ENCODE results near the gene MEGF11. TPM values are rescaled to one million over a fixed set of nuclear protein-coding genes. Genes with fewer than 3 reads are reported as not detected.
"Not testable (repeated sequence)": the region's sequence is repeated elsewhere in the genome, so short reads cannot be mapped to it uniquely, and the experiment has no call there.

Gene MEGF11
- total RNA-seq, 1 experiment from 2014 or later = 2.3 TPM

DNA sequence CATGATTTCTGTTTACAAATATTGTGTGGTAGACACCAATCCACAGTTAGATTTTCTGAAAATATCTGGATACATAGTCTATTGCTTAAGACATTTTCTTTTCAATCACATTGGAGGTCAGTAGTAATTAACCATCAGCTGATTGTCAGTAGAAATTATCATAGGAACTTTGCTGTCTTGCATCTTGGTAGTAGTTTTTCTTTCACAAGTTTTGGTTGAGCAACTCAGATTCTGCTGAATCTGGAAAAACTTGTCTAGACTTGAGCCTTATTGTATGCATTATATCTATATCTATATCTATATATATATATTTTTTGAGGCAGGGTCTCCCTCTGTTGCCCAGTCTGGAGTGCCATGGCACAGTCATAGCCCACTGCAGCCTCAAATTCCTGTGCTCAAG is 380.3 kb downstream of the MEGF11 start:
- CTCF ChIA-PET = interaction anchor here (3.3 kb wide), 1 partner anchor 10 kb away, joined by 9 read pairs; no protein-coding TSS in a partner anchor

DNA sequence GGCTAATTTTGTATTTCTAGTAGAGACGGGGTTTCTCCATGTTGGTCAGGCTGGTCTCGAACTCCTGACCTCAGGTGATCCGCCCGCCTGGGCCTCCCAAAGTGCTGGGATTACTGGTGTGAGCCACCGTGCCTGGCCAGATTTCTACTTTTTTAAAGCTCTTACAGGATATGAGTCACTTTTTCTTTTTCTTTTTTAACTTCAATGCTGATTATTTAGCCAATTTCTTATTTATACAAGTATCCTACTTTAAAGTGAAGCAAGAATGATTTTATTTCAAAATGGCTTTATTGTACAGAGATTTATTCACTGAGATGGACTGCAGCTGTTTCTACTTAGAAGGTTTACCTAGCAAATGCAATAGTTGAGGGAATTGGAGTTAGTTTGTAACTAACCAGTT is 381.0 kb downstream of the MEGF11 start:
- POLR2A ChIA-PET = interaction anchor here (0.6 kb wide), 1 partner anchor 14 kb away, joined by 3 read pairs; no protein-coding TSS in a partner anchor
- DNase-seq (ENCODE audit: low read depth, low spot score); H4K20me1 ChIP-seq (ENCODE audit: insufficient read depth); intact Hi-C loops (cut with micrococcal nuclease); H3K9me3 ChIP-seq (ENCODE audit: control insufficient read depth in 1 of 2, insufficient read depth in 1 of 2, low read depth in 1 of 2, low read length in 2 of 2); CTCF ChIA-PET; RAD21 ChIA-PET (ENCODE audit: low non-redundant PET in 1 of 2, low total read pairs in 2 of 2, uncharacterized antibody in 2 of 2, unreplicated experiment in 2 of 2); H3K9me2 ChIP-seq (ENCODE audit: insufficient read depth); BruUV-seq (replicated peaks); H2AFZ ChIP-seq (ENCODE audit: low read depth, low read length, poor library complexity, severe bottlenecking); H3K27ac ChIP-seq (ENCODE audit: low read depth, low read length); H3K9ac ChIP-seq (ENCODE audit: low read length); H3K27me3 ChIP-seq (ENCODE audit: insufficient read depth, low read length); ATAC-seq; H3K4me3 ChIP-seq (replicated peaks in 1 of 2; ENCODE audit: low read depth in 1 of 2, low read length in 2 of 2): not testable (repeated sequence)
- H3K4me2 ChIP-seq (ENCODE audit: low read length) = peak overlapping the region; percentile 73; the same call in 1 of the 2 replicates
- peaks cover 6 to 14% of the 10 kb centered on the region in 2 experiments; a peak in 3 of 4 replicates for H3K36me3 ChIP-seq (ENCODE audit: control insufficient read depth in 1 of 2, insufficient read depth in 2 of 2, low read length in 2 of 2)
- peaks cover 11 to 30% of the 10 kb centered on the region in 2 experiments for H3K4me1 ChIP-seq (ENCODE audit: control insufficient read depth in 1 of 2, insufficient read depth in 2 of 2, low read length in 2 of 2)
- H3K79me2 ChIP-seq (ENCODE audit: insufficient read depth, low read length) = peaks cover 82% of the 10 kb centered on the region

More for the DNA sequence above, 380.3 kb downstream of the MEGF11 start:
- Histone ChIP-seq H3K9me3 (ENCODE audit: control insufficient read depth in 1 of 2, insufficient read depth in 1 of 2, low read depth in 1 of 2, low read length in 2 of 2) (no peaks in the 10 kb centered on the region), H3K9ac (ENCODE audit: low read length) (no peak overlapping the region), H3K4me2 (ENCODE audit: low read length) (no peak overlapping the region), H3K4me3 (replicated peaks in 1 of 2; ENCODE audit: low read depth in 1 of 2, low read length in 2 of 2) (no peak overlapping the region), H3K9me2 (ENCODE audit: insufficient read depth) (no peaks in the 10 kb centered on the region), H3K4me1 (ENCODE audit: control insufficient read depth in 1 of 2, insufficient read depth in 2 of 2, low read length in 2 of 2) (peaks cover 11 to 26% of the 10 kb centered on the region in 2 experiments), H3K27ac (ENCODE audit: low read depth, low read length) (no peak overlapping the region), H4K20me1 (ENCODE audit: insufficient read depth) (no peaks in the 10 kb centered on the region; the same call in 1 of the 2 replicates), H3K36me3 (ENCODE audit: control insufficient read depth in 1 of 2, insufficient read depth in 2 of 2, low read length in 2 of 2) (peaks cover 11 to 20% of the 10 kb centered on the region in 2 experiments), H3K27me3 (ENCODE audit: insufficient read depth, low read length) (no peaks in the 10 kb centered on the region), H3K79me2 (ENCODE audit: insufficient read depth, low read length) (peaks cover 87% of the 10 kb centered on the region), H2AFZ (ENCODE audit: low read depth, low read length, poor library complexity, severe bottlenecking) (no peak overlapping the region)
- TF ChIP-seq CBX3 (IDR thresholded peaks at IDR 0.05; ENCODE audit: low read depth) = no peak
- no peak for TF ChIP-seq EZH2 (IDR thresholded peaks at IDR 0.05)
- TF ChIP-seq, protein P1, sequence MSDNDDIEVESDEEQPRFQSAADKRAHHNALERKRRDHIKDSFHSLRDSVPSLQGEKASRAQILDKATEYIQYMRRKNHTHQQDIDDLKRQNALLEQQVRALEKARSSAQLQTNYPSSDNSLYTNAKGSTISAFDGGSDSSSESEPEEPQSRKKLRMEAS (IDR thresholded peaks at IDR 0.05) = no peak
- TF ChIP-seq FOSL1 (IDR thresholded peaks at IDR 0.05; ENCODE audit: low read depth) = no peak
- no peak for TF ChIP-seq POLR2A (IDR thresholded peaks at IDR 0.05; ENCODE audit: borderline replicate concordance, extremely low read depth, insufficient read depth, insufficient read length)
- no peak for TF ChIP-seq POLR2AphosphoS5 (IDR thresholded peaks at IDR 0.05; ENCODE audit: low read depth, low read length)
- TF ChIP-seq SIN3A (IDR thresholded peaks at IDR 0.05; ENCODE audit: low read depth) = no peak
- TF ChIP-seq, protein P2, sequence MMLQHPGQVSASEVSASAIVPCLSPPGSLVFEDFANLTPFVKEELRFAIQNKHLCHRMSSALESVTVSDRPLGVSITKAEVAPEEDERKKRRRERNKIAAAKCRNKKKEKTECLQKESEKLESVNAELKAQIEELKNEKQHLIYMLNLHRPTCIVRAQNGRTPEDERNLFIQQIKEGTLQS (IDR thresholded peaks at IDR 0.05) = no peak
- TF ChIP-seq, protein P3, sequence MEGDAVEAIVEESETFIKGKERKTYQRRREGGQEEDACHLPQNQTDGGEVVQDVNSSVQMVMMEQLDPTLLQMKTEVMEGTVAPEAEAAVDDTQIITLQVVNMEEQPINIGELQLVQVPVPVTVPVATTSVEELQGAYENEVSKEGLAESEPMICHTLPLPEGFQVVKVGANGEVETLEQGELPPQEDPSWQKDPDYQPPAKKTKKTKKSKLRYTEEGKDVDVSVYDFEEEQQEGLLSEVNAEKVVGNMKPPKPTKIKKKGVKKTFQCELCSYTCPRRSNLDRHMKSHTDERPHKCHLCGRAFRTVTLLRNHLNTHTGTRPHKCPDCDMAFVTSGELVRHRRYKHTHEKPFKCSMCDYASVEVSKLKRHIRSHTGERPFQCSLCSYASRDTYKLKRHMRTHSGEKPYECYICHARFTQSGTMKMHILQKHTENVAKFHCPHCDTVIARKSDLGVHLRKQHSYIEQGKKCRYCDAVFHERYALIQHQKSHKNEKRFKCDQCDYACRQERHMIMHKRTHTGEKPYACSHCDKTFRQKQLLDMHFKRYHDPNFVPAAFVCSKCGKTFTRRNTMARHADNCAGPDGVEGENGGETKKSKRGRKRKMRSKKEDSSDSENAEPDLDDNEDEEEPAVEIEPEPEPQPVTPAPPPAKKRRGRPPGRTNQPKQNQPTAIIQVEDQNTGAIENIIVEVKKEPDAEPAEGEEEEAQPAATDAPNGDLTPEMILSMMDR (IDR thresholded peaks at IDR 0.05 in 2 of 3, conservative IDR thresholded peaks at IDR 0.05 in 1 of 3; ENCODE audit: borderline replicate concordance in 1 of 3, insufficient read depth in 1 of 3, low read depth in 2 of 3, low read length in 2 of 3) = no peak
- intact Hi-C loops (cut with micrococcal nuclease) = no loop called here
- ATAC-seq (no peak), DNase-seq (ENCODE audit: low read depth, low spot score) (no peak)
- BruUV-seq (replicated peaks) = no TSS peak
- ChIA-PET POLR2A (no interaction called here), RAD21 (ENCODE audit: low non-redundant PET in 1 of 2, low total read pairs in 2 of 2, uncharacterized antibody in 2 of 2, unreplicated experiment in 2 of 2) (no interaction called here)

DNA sequence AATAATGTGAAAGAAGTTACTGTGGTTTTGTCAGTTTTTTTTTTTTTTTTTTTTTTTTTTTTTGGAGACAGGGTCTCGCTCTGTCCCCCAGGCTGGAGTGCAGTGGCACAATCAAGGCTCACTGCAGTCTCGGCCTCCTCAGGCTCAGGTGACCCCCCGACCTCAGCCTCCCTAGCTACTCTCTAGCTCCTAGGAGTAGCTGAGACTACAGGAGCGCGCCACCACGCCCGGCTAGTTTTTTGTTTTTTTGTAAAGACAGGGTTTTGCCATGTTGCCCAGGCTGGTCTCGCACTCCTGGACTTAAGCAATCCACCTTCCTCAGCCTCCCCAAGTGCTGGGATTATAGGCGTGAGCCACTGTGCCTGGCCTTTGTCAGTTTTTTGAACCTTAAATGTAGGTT is 381.7 kb downstream of the MEGF11 start:
- Histone ChIP-seq H3K4me2 (ENCODE audit: low read length) (peak overlapping the region; percentile 73), H3K79me2 (ENCODE audit: insufficient read depth, low read length) (peaks cover 75% of the 10 kb centered on the region), H3K4me1 (ENCODE audit: control insufficient read depth in 1 of 2, insufficient read depth in 2 of 2, low read length in 2 of 2) (peaks cover 11 to 30% of the 10 kb centered on the region in 2 experiments)
- ATAC-seq; H3K9me2 ChIP-seq (ENCODE audit: insufficient read depth); H3K4me3 ChIP-seq (replicated peaks in 1 of 2; ENCODE audit: low read depth in 1 of 2, low read length in 2 of 2); BruUV-seq (replicated peaks); H4K20me1 ChIP-seq (ENCODE audit: insufficient read depth); POLR2A ChIA-PET; H3K9ac ChIP-seq (ENCODE audit: low read length); CTCF ChIA-PET; H3K9me3 ChIP-seq (ENCODE audit: control insufficient read depth in 1 of 2, insufficient read depth in 1 of 2, low read depth in 1 of 2, low read length in 2 of 2); DNase-seq (ENCODE audit: low read depth, low spot score); intact Hi-C loops (cut with micrococcal nuclease); RAD21 ChIA-PET (ENCODE audit: low non-redundant PET in 1 of 2, low total read pairs in 2 of 2, uncharacterized antibody in 2 of 2, unreplicated experiment in 2 of 2); H3K36me3 ChIP-seq (ENCODE audit: control insufficient read depth in 1 of 2, insufficient read depth in 2 of 2, low read length in 2 of 2); H2AFZ ChIP-seq (ENCODE audit: low read depth, low read length, poor library complexity, severe bottlenecking); H3K27me3 ChIP-seq (ENCODE audit: insufficient read depth, low read length); H3K27ac ChIP-seq (ENCODE audit: low read depth, low read length): not testable (repeated sequence)
